ENCODE results near the gene PHF21B.
"Not testable (repeated sequence)": the region's sequence is repeated elsewhere in the genome, so short reads cannot be mapped to it uniquely, and the experiment has no call there.

PHF21B gene

GRCh38 chr22:44986926-44987325, 22.9 kb downstream of the PHF21B start:
- DNase-seq = no peak

GRCh38 chr22:44985906-44986527, 23.8 kb downstream of the PHF21B start:
- no peak for DNase-seq

GRCh38 chr22:44983878-44984482, 25.8 kb downstream of the PHF21B start:
- DNase-seq = no peak

- DNase-seq = no peak
Observed at GRCh38 chr22:44982445-44982844, 27.4 kb downstream of the PHF21B start.

GRCh38 chr22:44981857-44982256, 27.9 kb downstream of the PHF21B start:
- no peak for DNase-seq

- no peak for DNase-seq
Observed at GRCh38 chr22:44979154-44979553, 30.7 kb downstream of the PHF21B start.

- no peak for DNase-seq
Observed at GRCh38 chr22:44975427-44976262, 34.2 kb downstream of the PHF21B start.

GRCh38 chr22:44974454-44974853, 35.4 kb downstream of the PHF21B start:
- no peak for DNase-seq

GRCh38 chr22:44973829-44974228, 36.0 kb downstream of the PHF21B start:
- no peak for DNase-seq

GRCh38 chr22:44972363-44973083, 37.3 kb downstream of the PHF21B start:
- peak; percentile 88 for DNase-seq

- no peak for DNase-seq
Observed at GRCh38 chr22:44971651-44972362, 38.0 kb downstream of the PHF21B start.

- no peak for DNase-seq
Observed at GRCh38 chr22:44970291-44970690, 39.5 kb downstream of the PHF21B start.

GRCh38 chr22:44969817-44970216, 40.0 kb downstream of the PHF21B start:
- no peak for DNase-seq

- no peak for DNase-seq
Observed at GRCh38 chr22:44968736-44969135, 41.1 kb downstream of the PHF21B start.

GRCh38 chr22:44965171-44965570, 44.6 kb downstream of the PHF21B start:
- DNase-seq = no peak

- DNase-seq = no peak
Observed at GRCh38 chr22:44964722-44965078, 45.1 kb downstream of the PHF21B start.

GRCh38 chr22:44963832-44964721, 45.7 kb downstream of the PHF21B start:
- no peak for DNase-seq

GRCh38 chr22:44962741-44963454, 46.9 kb downstream of the PHF21B start:
- DNase-seq = no peak

GRCh38 chr22:44961682-44962081, 48.1 kb downstream of the PHF21B start:
- DNase-seq = not testable (repeated sequence)

- no peak for DNase-seq
Observed at GRCh38 chr22:44956840-44957767, 52.7 kb downstream of the PHF21B start.
